PC-9 (cell line): ENCODE measurements around the gene DTNBP1. TPM values are rescaled to one million over a fixed set of nuclear protein-coding genes. Genes with fewer than 3 reads are reported as not detected.

Experiments
- BruUV-seq: library from RNA; stranded (reverse); fragments of 400-500 nt; replicated peaks from 2 replicates; lab custom pipeline; 2021; lab: Mats Ljungman, UMichigan
- CTCF ChIA-PET: fragments of 300-600 bp; sonication (Branson Sonifier 250); formaldehyde crosslinking; loops from one replicate; lab custom pipeline; 2022; ENCODE audit warnings: antibody characterized with exemption; lab: Charles Lee
- POLR2A ChIA-PET: fragments of 300-600 bp; sonication (Branson Sonifier 250); formaldehyde crosslinking; loops from one replicate; lab custom pipeline; 2022; ENCODE audit warnings: antibody characterized with exemption; ENCODE audit not compliant: unreplicated experiment; lab: Charles Lee
- DNase-seq, 2 experiments: peaks; one replicate each; pipeline versions ENCODE4 v3.0.0 to v3.0.0-alpha.2; 2015 to 2022; ENCODE audit warnings: mixed read lengths in 1 of 2
- H2AFZ ChIP-seq: fragments of 200-600 bp; sonication (generic); 2 replicates; pipeline ENCODE4 v1.8.1; 2017; ENCODE audit warnings: antibody characterized with exemption
- H3F3A ChIP-seq: fragments of 200-600 bp; sonication (generic); 2 replicates; pipeline ENCODE4 v1.8.1; 2017; ENCODE audit warnings: antibody characterized with exemption, mild to moderate bottlenecking, low read depth; ENCODE audit not compliant: insufficient read depth
- H3K27ac ChIP-seq: fragments of 200-600 bp; sonication (generic); 2 replicates; pipeline ENCODE4 v1.6.1; 2016; ENCODE audit warnings: mixed run types
- H3K27me3 ChIP-seq: fragments of 200-600 bp; sonication (generic); 2 replicates; pipeline ENCODE4 v1.6.1; 2016; ENCODE audit warnings: low read depth, mixed run types; ENCODE audit not compliant: insufficient read depth
- H3K36me3 ChIP-seq: fragments of 200-600 bp; sonication (generic); 2 replicates; pipeline ENCODE4 v1.6.1; 2016; ENCODE audit warnings: low read depth, mixed run types
- H3K4me1 ChIP-seq: fragments of 200-600 bp; sonication (generic); replicated peaks from 2 replicates; pipeline ENCODE4 v1.6.1; 2016; ENCODE audit warnings: mixed run types; ENCODE audit not compliant: insufficient read depth
- H3K4me2 ChIP-seq: fragments of 200-600 bp; sonication (generic); 2 replicates; pipeline ENCODE4 v1.6.1; 2017; ENCODE audit warnings: mixed run types
- H3K4me3 ChIP-seq: fragments of 200-600 bp; sonication (generic); 2 replicates; pipeline ENCODE4 v1.6.1; 2016; ENCODE audit warnings: mixed run types
- H3K79me2 ChIP-seq: fragments of 200-600 bp; sonication (generic); 2 replicates; pipeline ENCODE4 v1.6.1; 2017; ENCODE audit warnings: low read depth, mixed run types
- H3K9me2 ChIP-seq: fragments of 200-600 bp; sonication (generic); 2 replicates; pipeline ENCODE4 v1.8.1; 2017; ENCODE audit warnings: mild to moderate bottlenecking; ENCODE audit not compliant: insufficient read depth
- H3K9me3 ChIP-seq: fragments of 200-600 bp; sonication (generic); 2 replicates; pipeline ENCODE4 v1.8.1; 2016; ENCODE audit warnings: low read depth; ENCODE audit not compliant: insufficient read depth
- H4K20me1 ChIP-seq: fragments of 200-600 bp; sonication (generic); 2 replicates; pipeline ENCODE4 v1.8.1; 2017; ENCODE audit not compliant: insufficient read depth
- CTCF ChIP-seq: fragments of 200-600 bp; sonication (generic); conservative IDR thresholded peaks from 2 replicates; pipeline ENCODE4 v1.6.1; 2017; ENCODE audit warnings: mixed run types, antibody characterized with exemption, mild to moderate bottlenecking, moderate library complexity
- EZH2 ChIP-seq: fragments of 200-600 bp; sonication (generic); IDR thresholded peaks from 2 replicates; pipeline ENCODE4 v1.8.0; 2017; ENCODE audit warnings: antibody characterized with exemption, low read depth
- intact Hi-C: fragments of 100-400 bp; cut with micrococcal nuclease; formaldehyde crosslinking; loops from one replicate; pipeline ENCODE4 v1.10.0; 2022; ENCODE audit not compliant: unreplicated experiment
- total RNA-seq: library from RNA; stranded (reverse); gene quantifications from 2 replicates; pipeline ENCODE4 v1.2.3, GENCODE V29; 2021

DTNBP1 gene
- total RNA-seq, 1 experiment from 2014 or later, result 9.1 TPM

- Histone ChIP-seq H4K20me1 (no peaks in the 10 kb centered on the region; the same call in 1 of the 2 replicates), H3K27me3 (peaks cover 28% of the 10 kb centered on the region), H3K9me2 (no peaks in the 10 kb centered on the region), H3K4me2 (peak overlapping the region; percentile 36; the same call in 1 of the 2 replicates), H3K4me3 (no peak overlapping the region), H3K27ac (no peak overlapping the region), H3K9me3 (no peaks in the 10 kb centered on the region), H2AFZ (no peak overlapping the region; the same call in 1 of the 2 replicates), H3K36me3 (no peaks in the 10 kb centered on the region), H3K4me1 (no peaks in the 10 kb centered on the region), H3F3A (no peaks in the 10 kb centered on the region), H3K79me2 (no peaks in the 10 kb centered on the region)
- no peak for TF ChIP-seq EZH2
- TF ChIP-seq CTCF, result peak; percentile 97
- intact Hi-C loops, result loop anchor here (1.0 to 10.0 kb wide), 6 partner anchors 437 to 1403 kb away; partner anchors contain the start of genes ATXN1 and MYLIP
- ChIA-PET CTCF (interaction anchor here (0.5 to 2.6 kb wide), 8 partner anchors 20 to 563 kb away, joined by 3 to 31 read pairs (median 6); no protein-coding TSS in a partner anchor), POLR2A (interaction anchor here (0.6 kb wide), 1 partner anchor 437 kb away, joined by 14 read pairs; the partner anchor contains the start of gene MYLIP)
- peak; percentile 69 to 72 for DNase-seq
- no TSS peak for BruUV-seq
Observed at GRCh38 chr6:15691250-15691869, 28.5 kb upstream of the DTNBP1 start.

- TF ChIP-seq CTCF (no peak), EZH2 (no peak)
- H3K79me2 ChIP-seq, result no peaks in the 10 kb centered on the region
- no peaks in the 10 kb centered on the region for H3K4me1 ChIP-seq
- no peaks in the 10 kb centered on the region for H3K9me2 ChIP-seq
- intact Hi-C loops, result loop anchor here (2.0 to 10.0 kb wide), 3 partner anchors 438 to 1404 kb away; partner anchors contain the start of genes ATXN1 and MYLIP
- no peaks in the 10 kb centered on the region for H3F3A ChIP-seq
- no peak overlapping the region for H3K4me3 ChIP-seq
- H3K27me3 ChIP-seq, result peaks cover 34% of the 10 kb centered on the region
- no peak for DNase-seq
- H3K36me3 ChIP-seq, result no peaks in the 10 kb centered on the region
- H2AFZ ChIP-seq, result no peak overlapping the region
- H3K27ac ChIP-seq, result no peak overlapping the region
- CTCF ChIA-PET, result no interaction called here
- H4K20me1 ChIP-seq, result no peaks in the 10 kb centered on the region; the same call in 1 of the 2 replicates
- no peak overlapping the region for H3K4me2 ChIP-seq
- no peaks in the 10 kb centered on the region for H3K9me3 ChIP-seq
- BruUV-seq, result no TSS peak
- POLR2A ChIA-PET, result no interaction called here
Observed at GRCh38 chr6:15690510-15690909, 27.7 kb upstream of the DTNBP1 start.

GRCh38 chr6:15689586-15690482 is 27.0 kb upstream of the DTNBP1 start:
- no peaks in the 10 kb centered on the region for H3K4me1 ChIP-seq
- POLR2A ChIA-PET, result no interaction called here
- H3K4me2 ChIP-seq, result no peak overlapping the region
- no peak overlapping the region for H3K27ac ChIP-seq
- H3K9me3 ChIP-seq, result no peaks in the 10 kb centered on the region
- H3K27me3 ChIP-seq, result peaks cover 31% of the 10 kb centered on the region
- no peaks in the 10 kb centered on the region for H3K79me2 ChIP-seq
- no peak for TF ChIP-seq EZH2
- no peak for TF ChIP-seq CTCF
- H2AFZ ChIP-seq, result no peak overlapping the region
- no peak overlapping the region for H3K4me3 ChIP-seq
- no TSS peak for BruUV-seq
- no peaks in the 10 kb centered on the region for H3K36me3 ChIP-seq
- no peaks in the 10 kb centered on the region for H3K9me2 ChIP-seq
- DNase-seq, result no peak
- CTCF ChIA-PET, result no interaction called here
- intact Hi-C loops, result loop anchor here (2.0 to 10.0 kb wide), 3 partner anchors 439 to 1405 kb away; partner anchors contain the start of genes ATXN1 and MYLIP
- H3F3A ChIP-seq, result no peaks in the 10 kb centered on the region
- H4K20me1 ChIP-seq, result no peaks in the 10 kb centered on the region; the same call in 1 of the 2 replicates
